Measurements from ENCODE around the gene ATXN7L1. TPM values are rescaled to one million over a fixed set of nuclear protein-coding genes. Genes with fewer than 3 reads are reported as not detected.
A peak's percentile ranks its signal among the peaks of the same experiment; 100 is the strongest.

The ATXN7L1 gene
- total and polyA plus RNA-seq, 2 donors (not counting 1 experiment from before 2014, with no cell fraction given): 7.1 to 40.6 TPM

DNA sequence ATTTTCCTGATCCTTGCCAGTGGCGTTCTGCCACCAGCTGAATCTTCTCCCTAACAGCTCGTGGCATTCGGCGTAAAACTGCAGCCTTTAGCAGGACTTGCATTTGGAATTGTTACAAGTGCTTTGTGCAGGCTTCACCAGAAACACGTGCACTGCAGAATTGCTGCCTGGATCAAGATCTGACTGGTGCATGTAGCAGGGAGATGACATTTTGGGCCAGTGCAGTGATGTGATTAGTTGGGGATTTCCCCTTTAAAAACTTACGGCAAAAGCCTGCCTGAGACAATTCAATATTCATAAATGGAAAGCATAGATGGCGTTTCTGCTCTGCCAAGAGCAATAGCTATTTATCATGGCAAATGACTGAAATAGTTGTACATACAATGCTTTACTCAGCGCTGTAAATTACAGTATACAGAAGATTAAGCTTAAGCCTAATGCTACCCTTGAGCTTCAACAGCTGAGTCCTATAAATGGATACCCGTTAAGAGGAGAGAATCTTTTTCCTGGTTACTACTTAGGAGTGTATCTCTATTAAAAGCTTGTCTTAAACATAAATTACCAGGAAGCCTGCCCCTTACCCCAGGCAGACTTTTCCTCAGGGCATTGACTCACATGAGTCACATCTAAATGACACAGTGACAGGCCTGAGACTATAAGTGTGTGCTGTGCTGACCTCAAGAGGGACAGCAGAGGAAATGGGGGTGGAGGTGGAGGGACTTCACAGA lies 106.3 kb downstream of the ATXN7L1 start:
- Histone ChIP-seq H3K27ac (ENCODE audit: low read length in 2 of 2) (no peak overlapping the region), H3K36me3 (replicated peaks in 1 of 2; ENCODE audit: control extremely low read depth in 1 of 2, control insufficient read depth in 1 of 2, extremely low read depth in 1 of 2, insufficient read depth in 2 of 2, low read length in 1 of 2) (no peaks in the 10 kb centered on the region), H2AFZ (ENCODE audit: insufficient read depth, low read depth, low read length, poor library complexity, severe bottlenecking) (no peak overlapping the region), H3K4me3 (ENCODE audit: control extremely low read depth in 1 of 5, extremely low read depth in 1 of 5, insufficient read depth in 1 of 5, low read depth in 2 of 5, low read length in 4 of 5) (no peak overlapping the region), H3K9me3 (ENCODE audit: control extremely low read depth in 1 of 3, control insufficient read depth in 2 of 3, insufficient read depth in 1 of 3, low read length in 2 of 3) (no peaks in the 10 kb centered on the region), H3K9ac (ENCODE audit: low read length) (no peak overlapping the region), H3K79me2 (ENCODE audit: control insufficient read depth, insufficient read depth, low read length) (no peaks in the 10 kb centered on the region), H3K4me1 (ENCODE audit: control insufficient read depth in 2 of 2, insufficient read depth in 2 of 2, low read length in 2 of 2) (peaks cover 7 to 18% of the 10 kb centered on the region in 2 donors), H3K4me2 (replicated peaks; ENCODE audit: low read depth, low read length, poor library complexity, severe bottlenecking) (peak overlapping the region; percentile 9), H4K20me1 (ENCODE audit: control insufficient read depth, insufficient read depth, low read length, poor library complexity, severe bottlenecking) (no peaks in the 10 kb centered on the region), H3K27me3 (replicated peaks in 1 of 4; ENCODE audit: control extremely low read depth in 1 of 4, control insufficient read depth in 3 of 4, insufficient read depth in 4 of 4, low read length in 3 of 4) (peaks cover 0 to 2% (median under 1%) of the 10 kb centered on the region in 4 experiments)
- peak; percentile 35 for DNase-seq
- ChIA-PET CTCF (interaction anchor here (0.5 to 2.1 kb wide), 7 partner anchors 9 to 272 kb away, joined by 3 to 6 read pairs (median 3); no protein-coding TSS in a partner anchor), POLR2A (interaction anchor here (1.4 kb wide), 1 partner anchor 9 kb away, joined by 3 read pairs; no protein-coding TSS in a partner anchor)
- no peaks in the 10 kb centered on the region for H3K9me3 Mint-ChIP-seq (ENCODE audit: insufficient read depth)
- peak overlapping the region; percentile 67 for H3K4me3 Mint-ChIP-seq
- H3K27me3 Mint-ChIP-seq: peaks cover 5% of the 10 kb centered on the region
- intact Hi-C loops (cut with micrococcal nuclease): loop anchor here (2.0 to 10.0 kb wide), 3 partner anchors 39 to 695 kb away; partner anchors contain the start of gene ATXN7L1
- peaks cover 35% of the 10 kb centered on the region for H3K4me1 Mint-ChIP-seq
- TF ChIP-seq, protein P1, sequence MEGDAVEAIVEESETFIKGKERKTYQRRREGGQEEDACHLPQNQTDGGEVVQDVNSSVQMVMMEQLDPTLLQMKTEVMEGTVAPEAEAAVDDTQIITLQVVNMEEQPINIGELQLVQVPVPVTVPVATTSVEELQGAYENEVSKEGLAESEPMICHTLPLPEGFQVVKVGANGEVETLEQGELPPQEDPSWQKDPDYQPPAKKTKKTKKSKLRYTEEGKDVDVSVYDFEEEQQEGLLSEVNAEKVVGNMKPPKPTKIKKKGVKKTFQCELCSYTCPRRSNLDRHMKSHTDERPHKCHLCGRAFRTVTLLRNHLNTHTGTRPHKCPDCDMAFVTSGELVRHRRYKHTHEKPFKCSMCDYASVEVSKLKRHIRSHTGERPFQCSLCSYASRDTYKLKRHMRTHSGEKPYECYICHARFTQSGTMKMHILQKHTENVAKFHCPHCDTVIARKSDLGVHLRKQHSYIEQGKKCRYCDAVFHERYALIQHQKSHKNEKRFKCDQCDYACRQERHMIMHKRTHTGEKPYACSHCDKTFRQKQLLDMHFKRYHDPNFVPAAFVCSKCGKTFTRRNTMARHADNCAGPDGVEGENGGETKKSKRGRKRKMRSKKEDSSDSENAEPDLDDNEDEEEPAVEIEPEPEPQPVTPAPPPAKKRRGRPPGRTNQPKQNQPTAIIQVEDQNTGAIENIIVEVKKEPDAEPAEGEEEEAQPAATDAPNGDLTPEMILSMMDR (IDR thresholded peaks at IDR 0.05): no peak
- TF ChIP-seq EZH2 (IDR thresholded peaks at IDR 0.05; ENCODE audit: borderline replicate concordance, insufficient read depth, low read depth, low read length, poor library complexity, severe bottlenecking): no peak
- 85% methylated on average over 5 of the region's 9 CpGs for WGBS (ENCODE audit: insufficient coverage)
- peak; percentile 82 for ATAC-seq (ENCODE audit: low read depth)
- H3K27ac Mint-ChIP-seq: no peak overlapping the region
